ENCODE results near the gene ACACA. TPM values are rescaled to one million over a fixed set of nuclear protein-coding genes. Genes with fewer than 3 reads are reported as not detected.
A peak's percentile ranks its signal among the peaks of the same experiment; 100 is the strongest.

Gene ACACA
- total RNA-seq, 1 experiment from 2014 or later = 35.0 TPM

- DNase-seq (ENCODE audit: low read depth) = no peak
These were observed 272.6 kb downstream of the ACACA start for GRCh38 chr17:37134050-37134449.

GRCh38 chr17:37133136-37133535 is 273.5 kb downstream of the ACACA start:
- DNase-seq (ENCODE audit: low read depth) = no peak

- no peak for DNase-seq (ENCODE audit: low read depth)
These were observed 274.7 kb downstream of the ACACA start for GRCh38 chr17:37131669-37132611.

- DNase-seq (ENCODE audit: low read depth) = peak; percentile 47
These were observed 275.6 kb downstream of the ACACA start for GRCh38 chr17:37130984-37131446.

- DNase-seq (ENCODE audit: low read depth) = no peak
These were observed 281.8 kb downstream of the ACACA start for GRCh38 chr17:37124821-37125173.

GRCh38 chr17:37123941-37124820 is 282.5 kb downstream of the ACACA start:
- no peak for DNase-seq (ENCODE audit: low read depth)

- no peak for DNase-seq (ENCODE audit: low read depth)
These were observed 283.2 kb downstream of the ACACA start for GRCh38 chr17:37123386-37123785.

- DNase-seq (ENCODE audit: low read depth) = no peak
These were observed 285.0 kb downstream of the ACACA start for GRCh38 chr17:37121616-37122015.

GRCh38 chr17:37118366-37119137 is 288.1 kb downstream of the ACACA start:
- DNase-seq (ENCODE audit: low read depth) = no peak

GRCh38 chr17:37117373-37118142 is 289.1 kb downstream of the ACACA start:
- no peak for DNase-seq (ENCODE audit: low read depth)

- no peak for DNase-seq (ENCODE audit: low read depth)
These were observed 289.9 kb downstream of the ACACA start for GRCh38 chr17:37116671-37117185.

GRCh38 chr17:37111329-37111728 is 295.3 kb downstream of the ACACA start:
- DNase-seq (ENCODE audit: low read depth) = no peak

GRCh38 chr17:37110746-37111145 is 295.9 kb downstream of the ACACA start:
- DNase-seq (ENCODE audit: low read depth) = no peak

- no peak for DNase-seq (ENCODE audit: low read depth)
These were observed 296.6 kb downstream of the ACACA start for GRCh38 chr17:37109731-37110710.

- no peak for DNase-seq (ENCODE audit: low read depth)
These were observed 297.5 kb downstream of the ACACA start for GRCh38 chr17:37109106-37109505.

- DNase-seq (ENCODE audit: low read depth) = no peak
These were observed 299.1 kb downstream of the ACACA start for GRCh38 chr17:37107406-37108083.

- no peak for DNase-seq (ENCODE audit: low read depth)
These were observed 300.6 kb downstream of the ACACA start for GRCh38 chr17:37106049-37106448.

GRCh38 chr17:37103231-37103630 is 303.4 kb downstream of the ACACA start:
- DNase-seq (ENCODE audit: low read depth) = no peak

GRCh38 chr17:37101306-37101705 is 305.3 kb downstream of the ACACA start:
- no peak for DNase-seq (ENCODE audit: low read depth)

Measured in LHCN-M2 (cell line).